HT-29 (cell line): ENCODE data around the gene GCNT1. TPM values are rescaled to one million over a fixed set of nuclear protein-coding genes. Genes with fewer than 3 reads are reported as not detected.
"Not testable (repeated sequence)": the region's sequence is repeated elsewhere in the genome, so short reads cannot be mapped to it uniquely, and the experiment has no call there.

Source experiments
- DNase-seq: peaks from one replicate; pipeline ENCODE4 v3.0.0-alpha.2; 2015; ENCODE audit warnings: low spot score
- total RNA-seq: library from RNA; depleted of rRNA; stranded (reverse); fragments of >200 nt; shearing (Covaris generic); gene quantifications from 2 replicates; pipeline ENCODE4 v1.2.3, GENCODE V29; 2014

Gene GCNT1
- total RNA-seq, 1 experiment from 2014 or later: 1.2 TPM

GRCh38 chr9:76443887-76444286 is 15.1 kb upstream of the GCNT1 start:
- no peak for DNase-seq

GRCh38 chr9:76444322-76444929 is 14.6 kb upstream of the GCNT1 start:
- DNase-seq: no peak

- DNase-seq: no peak
These were observed 13.0 kb upstream of the GCNT1 start for GRCh38 chr9:76445976-76446375.

GRCh38 chr9:76448501-76448900 is 10.5 kb upstream of the GCNT1 start:
- no peak for DNase-seq

- DNase-seq: no peak
These were observed 7.7 kb upstream of the GCNT1 start for GRCh38 chr9:76451234-76451633.

GRCh38 chr9:76452839-76453238 is 6.1 kb upstream of the GCNT1 start:
- DNase-seq: no peak

GRCh38 chr9:76453785-76454184 is 5.2 kb upstream of the GCNT1 start:
- DNase-seq: no peak

- no peak for DNase-seq
These were observed 4.7 kb upstream of the GCNT1 start for GRCh38 chr9:76454311-76454710.

- peak; percentile 55 for DNase-seq
These were observed 2.6 kb upstream of the GCNT1 start for GRCh38 chr9:76456202-76456926.

- peak; percentile 51 for DNase-seq
These were observed 983 bp downstream of the GCNT1 start for GRCh38 chr9:76459694-76460635.

- DNase-seq: no peak
These were observed 3.1 kb downstream of the GCNT1 start for GRCh38 chr9:76462126-76462525.

- DNase-seq: no peak
These were observed 4.2 kb downstream of the GCNT1 start for GRCh38 chr9:76463211-76463610.

GRCh38 chr9:76464706-76465105 is 5.7 kb downstream of the GCNT1 start:
- DNase-seq: no peak

- no peak for DNase-seq
These were observed 6.7 kb downstream of the GCNT1 start for GRCh38 chr9:76465442-76466298.

GRCh38 chr9:76466299-76466605 is 7.3 kb downstream of the GCNT1 start:
- no peak for DNase-seq

GRCh38 chr9:76474419-76474818 is 15.4 kb downstream of the GCNT1 start:
- DNase-seq: no peak

- DNase-seq: no peak
These were observed 16.7 kb downstream of the GCNT1 start for GRCh38 chr9:76475686-76476085.

- DNase-seq: not testable (repeated sequence)
These were observed 18.8 kb downstream of the GCNT1 start for GRCh38 chr9:76477818-76478217.

GRCh38 chr9:76478226-76478625 is 19.2 kb downstream of the GCNT1 start:
- DNase-seq: no peak

- not testable (repeated sequence) for DNase-seq
These were observed 20.4 kb downstream of the GCNT1 start for GRCh38 chr9:76479337-76479736.

GRCh38 chr9:76486151-76486550 is 27.2 kb downstream of the GCNT1 start:
- DNase-seq: no peak
